Fibroblast of skin of left quadriceps (primary cell): Measurements from ENCODE around the gene PCNX1.
"Not testable (repeated sequence)": the region's sequence is repeated elsewhere in the genome, so short reads cannot be mapped to it uniquely, and the experiment has no call there.

Source experiments
- DNase-seq, 2 experiments: peaks; one replicate each; pipeline ENCODE4 v3.0.0-alpha.2; 2013; ENCODE audit warnings: low read depth in 2 of 2

PCNX1 gene

GRCh38 chr14:71013551-71014192 is 106.4 kb downstream of the PCNX1 start:
- DNase-seq, result no peak

GRCh38 chr14:71019917-71020316 is 112.7 kb downstream of the PCNX1 start:
- not testable (repeated sequence) for DNase-seq

DNA sequence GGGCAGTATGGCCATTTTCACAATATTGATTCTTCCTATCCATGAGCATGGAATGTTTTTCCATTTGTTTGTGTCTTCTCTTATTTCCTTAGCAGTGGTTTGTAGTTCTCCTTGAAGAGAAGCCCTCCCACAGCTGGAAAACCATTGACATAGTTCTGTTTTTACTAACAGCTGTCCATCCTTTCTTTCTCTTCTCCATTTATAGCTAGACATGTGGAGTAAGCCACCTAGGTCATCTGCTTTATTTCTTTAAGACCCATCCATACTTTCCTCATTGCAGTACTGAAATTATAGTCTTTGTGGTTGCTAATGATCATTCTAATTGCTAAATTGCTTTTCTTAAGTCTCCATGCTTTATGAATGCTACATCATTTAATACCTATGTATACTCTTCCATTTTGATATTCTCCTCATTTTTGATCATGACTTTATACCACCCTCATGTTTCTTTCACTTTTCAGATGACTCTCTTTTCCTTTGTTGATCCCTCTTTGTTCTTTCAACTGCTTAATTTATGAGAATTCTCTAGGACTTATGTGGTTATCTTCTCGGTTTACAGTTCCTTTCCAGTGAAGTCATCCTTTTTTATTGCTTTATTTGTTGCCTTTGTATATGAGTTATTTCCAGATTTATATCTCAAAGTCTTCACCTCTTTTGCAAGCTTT is 114.2 kb downstream of the PCNX1 start:
- peak; percentile 78 for DNase-seq

GRCh38 chr14:71022012-71022869 is 115.0 kb downstream of the PCNX1 start:
- DNase-seq, result no peak

- DNase-seq, result no peak
Observed at GRCh38 chr14:71022939-71023338, 115.7 kb downstream of the PCNX1 start.

DNA sequence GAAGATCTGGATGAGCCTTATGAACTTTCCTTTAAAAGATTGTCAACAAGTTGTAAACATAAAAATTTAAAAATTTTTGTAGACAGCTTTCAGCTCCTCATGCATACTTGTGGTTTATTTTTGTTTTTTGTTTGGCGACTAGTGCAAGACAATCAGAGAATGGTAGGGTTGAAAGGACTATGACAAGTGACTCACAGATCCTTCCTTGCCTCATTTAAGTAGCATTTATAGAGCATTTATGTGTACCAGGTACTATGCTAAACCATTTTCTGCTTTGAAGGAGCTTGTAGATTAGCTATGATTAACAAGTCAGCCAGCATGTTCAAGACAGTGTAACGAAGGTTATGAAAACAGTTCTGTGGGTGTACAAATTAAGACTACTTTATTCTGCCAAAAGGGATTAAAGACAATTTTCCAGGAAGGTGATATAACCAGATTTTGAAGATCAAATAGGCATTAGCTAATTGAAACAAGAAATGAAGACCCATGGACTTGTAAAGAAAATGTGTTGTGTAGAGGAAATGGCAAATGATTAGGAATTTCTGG is 122.0 kb downstream of the PCNX1 start:
- no peak for DNase-seq

DNA sequence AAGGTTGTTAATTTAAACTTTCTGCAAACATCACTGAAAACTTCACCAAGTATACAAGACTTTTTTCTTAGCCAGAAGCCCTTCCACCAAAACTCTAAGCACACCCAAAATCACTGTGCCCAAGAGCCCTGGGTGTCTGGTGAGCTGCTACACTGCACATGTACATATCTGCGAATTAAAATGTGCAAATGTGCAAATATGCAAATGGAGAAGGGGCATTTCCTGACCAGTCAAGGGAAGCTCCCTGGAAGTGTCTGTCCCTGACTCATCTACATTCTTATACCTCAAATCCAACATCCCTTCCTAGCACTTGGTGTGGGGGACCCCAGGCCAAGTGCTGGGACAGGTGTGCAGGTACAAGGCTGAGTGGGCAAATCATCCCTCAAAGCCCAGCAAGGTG is 123.7 kb downstream of the PCNX1 start:
- no peak for DNase-seq

DNA sequence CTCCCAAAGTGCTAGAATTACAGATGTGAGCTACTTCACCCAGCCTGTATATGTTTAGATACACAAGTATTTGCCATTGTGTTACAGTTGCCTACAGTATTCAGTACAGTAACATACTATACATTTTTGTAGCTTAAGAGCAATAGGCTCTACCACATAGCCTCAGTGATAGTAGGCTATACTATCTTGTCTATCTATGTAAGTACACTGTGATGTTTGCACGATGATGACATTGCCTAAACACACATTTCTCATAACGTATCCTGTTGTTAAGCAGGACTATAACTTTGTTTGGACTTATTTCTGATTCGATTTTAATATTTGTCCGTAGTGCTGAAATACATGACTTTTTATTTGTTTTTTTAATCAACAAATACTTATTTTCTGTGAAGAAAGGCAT is 129.2 kb downstream of the PCNX1 start:
- no peak for DNase-seq

GRCh38 chr14:71048393-71048792 is 141.1 kb downstream of the PCNX1 start:
- DNase-seq, result no peak

- DNase-seq, result no peak
Observed at GRCh38 chr14:71049435-71050133, 142.3 kb downstream of the PCNX1 start.

GRCh38 chr14:71050227-71050823 is 143.1 kb downstream of the PCNX1 start:
- no peak for DNase-seq

GRCh38 chr14:71054706-71055105 is 147.4 kb downstream of the PCNX1 start:
- DNase-seq, result no peak

DNA sequence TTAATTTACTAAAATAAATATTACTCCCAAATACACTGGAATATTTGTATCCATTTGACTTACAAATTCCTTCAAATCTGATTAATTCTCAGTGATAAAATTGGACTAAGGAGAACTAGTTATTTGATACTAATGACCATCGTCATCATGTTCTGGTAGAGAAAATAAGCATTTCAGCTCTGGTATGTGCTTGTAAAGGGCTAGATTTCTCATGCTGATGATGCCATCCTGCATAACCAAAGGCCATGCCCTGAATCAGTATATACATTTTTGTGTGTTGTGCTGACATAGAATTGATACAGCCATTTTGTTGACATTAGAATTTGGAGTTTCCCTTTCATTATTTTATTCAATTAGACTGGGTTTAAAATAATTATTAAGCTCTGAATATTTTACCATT is 148.9 kb downstream of the PCNX1 start:
- DNase-seq, result no peak

- no peak for DNase-seq
Observed at GRCh38 chr14:71060274-71060673, 153.0 kb downstream of the PCNX1 start.

DNA sequence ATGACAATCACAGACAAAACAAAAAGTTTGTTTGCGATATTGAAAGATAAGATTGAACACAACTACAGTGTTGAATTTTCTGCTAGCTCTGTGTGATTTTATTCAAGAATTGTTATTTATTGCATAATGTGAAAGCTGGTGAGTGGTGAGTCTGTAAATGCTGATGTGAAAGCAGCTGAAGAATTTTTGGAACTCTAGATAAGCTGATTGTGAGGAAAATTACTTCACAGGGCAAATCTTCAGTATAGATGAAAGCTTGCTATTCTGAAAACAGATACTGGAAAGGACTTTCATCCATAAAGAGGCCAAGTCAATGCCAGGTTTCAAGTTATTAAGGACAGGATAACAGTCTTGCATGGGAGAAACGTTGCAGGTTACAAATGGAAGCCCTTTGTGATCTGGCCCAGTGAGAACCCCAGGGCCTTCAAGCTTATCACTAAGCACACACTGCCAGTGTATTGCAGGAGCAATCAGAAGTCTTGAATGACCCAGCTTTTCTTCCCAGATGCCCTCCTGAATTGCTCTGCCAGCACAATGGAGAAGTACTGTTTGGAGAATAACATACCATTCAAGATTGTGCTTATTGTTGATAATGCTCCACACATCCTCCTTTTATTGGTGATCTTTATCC is 153.7 kb downstream of the PCNX1 start:
- no peak for DNase-seq

DNA sequence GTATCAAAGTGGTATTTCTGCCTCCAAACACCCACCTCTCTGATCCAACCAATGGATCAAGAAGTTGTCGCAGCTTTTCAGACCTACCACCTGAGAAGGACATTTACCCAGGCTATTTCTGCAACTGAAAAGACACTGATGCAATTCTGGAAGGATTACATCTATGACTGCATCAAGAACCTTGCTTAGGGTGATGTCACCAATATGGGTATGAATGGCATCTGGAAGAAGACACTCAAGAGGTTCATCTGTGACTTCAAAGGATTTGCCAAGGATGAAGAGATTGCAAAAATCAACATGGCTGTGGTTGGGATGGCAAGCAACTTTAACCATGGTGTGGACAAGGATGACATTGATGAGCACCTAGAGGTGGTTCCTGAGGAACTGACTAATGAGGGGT is 154.2 kb downstream of the PCNX1 start:
- no peak for DNase-seq

GRCh38 chr14:71062581-71063303 is 155.5 kb downstream of the PCNX1 start:
- no peak for DNase-seq

GRCh38 chr14:71063351-71063750 is 156.1 kb downstream of the PCNX1 start:
- DNase-seq, result no peak

- DNase-seq, result not testable (repeated sequence)
Observed at GRCh38 chr14:71064747-71065146, 157.5 kb downstream of the PCNX1 start.

DNA sequence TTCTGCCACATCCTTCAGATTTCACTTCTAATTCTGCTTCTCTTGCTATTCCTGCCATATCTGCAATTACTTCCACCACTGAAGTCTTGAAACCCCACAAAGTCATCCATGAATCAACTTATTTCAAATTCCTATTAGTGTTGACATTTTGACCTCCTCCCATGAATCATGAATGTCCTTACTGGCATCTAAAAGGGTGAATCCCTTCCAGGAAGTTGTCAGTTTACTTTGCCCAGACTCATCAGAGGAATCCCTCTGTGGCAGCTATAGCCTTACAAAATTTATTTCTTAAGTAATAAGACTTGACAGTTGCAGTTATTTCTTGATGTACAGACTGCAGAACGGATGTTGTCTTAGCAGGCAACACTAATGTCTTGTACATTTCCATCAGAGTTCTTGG is 162.9 kb downstream of the PCNX1 start:
- no peak for DNase-seq
